Hepatocyte (in vitro differentiated cells): ENCODE data around the gene NKX3-2.

Experiments
- EZH2 ChIP-seq: fragments of 200-600 bp; sonication (generic); IDR thresholded peaks from 2 replicates; pipeline ENCODE4 v1.6.1; 2016; ENCODE audit warnings: antibody characterized with exemption, mild to moderate bottlenecking, borderline replicate concordance
- EZH2phosphoT487 ChIP-seq: fragments of 200-600 bp; sonication (generic); IDR thresholded peaks from one replicate; pipeline ENCODE4 v1.6.1; 2018; ENCODE audit warnings: antibody characterized with exemption, mild to moderate bottlenecking, low read depth, moderate library complexity; ENCODE audit not compliant: unreplicated experiment, severe bottlenecking
- TF ChIP-seq, protein P1 (sequence below): fragments of 200-600 bp; sonication (generic); IDR thresholded peaks from 2 replicates; pipeline ENCODE4 v1.5.1; 2016; ENCODE audit warnings: antibody characterized with exemption, mild to moderate bottlenecking; ENCODE audit not compliant: poor library complexity

DNA sequence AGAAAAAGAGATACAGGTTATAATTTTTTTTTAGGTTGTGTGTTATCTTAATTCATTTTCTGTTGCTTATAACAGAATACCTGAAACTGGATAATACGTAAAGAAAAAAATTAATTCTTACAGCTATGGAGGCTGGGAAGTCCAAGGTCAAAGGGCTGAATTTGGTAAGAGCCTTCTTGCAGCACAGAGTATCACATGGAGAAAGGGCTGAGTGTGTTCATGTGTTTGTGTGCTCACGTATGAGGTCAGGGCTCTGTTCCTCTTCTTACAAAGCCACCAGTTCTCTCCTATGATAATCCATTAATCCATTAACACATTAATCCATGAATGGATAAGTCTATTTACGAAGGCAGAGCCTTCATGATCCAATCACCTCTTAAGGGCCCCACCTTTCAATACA, 51.6 kb downstream of the NKX3-2 start:
- TF ChIP-seq, protein P1, sequence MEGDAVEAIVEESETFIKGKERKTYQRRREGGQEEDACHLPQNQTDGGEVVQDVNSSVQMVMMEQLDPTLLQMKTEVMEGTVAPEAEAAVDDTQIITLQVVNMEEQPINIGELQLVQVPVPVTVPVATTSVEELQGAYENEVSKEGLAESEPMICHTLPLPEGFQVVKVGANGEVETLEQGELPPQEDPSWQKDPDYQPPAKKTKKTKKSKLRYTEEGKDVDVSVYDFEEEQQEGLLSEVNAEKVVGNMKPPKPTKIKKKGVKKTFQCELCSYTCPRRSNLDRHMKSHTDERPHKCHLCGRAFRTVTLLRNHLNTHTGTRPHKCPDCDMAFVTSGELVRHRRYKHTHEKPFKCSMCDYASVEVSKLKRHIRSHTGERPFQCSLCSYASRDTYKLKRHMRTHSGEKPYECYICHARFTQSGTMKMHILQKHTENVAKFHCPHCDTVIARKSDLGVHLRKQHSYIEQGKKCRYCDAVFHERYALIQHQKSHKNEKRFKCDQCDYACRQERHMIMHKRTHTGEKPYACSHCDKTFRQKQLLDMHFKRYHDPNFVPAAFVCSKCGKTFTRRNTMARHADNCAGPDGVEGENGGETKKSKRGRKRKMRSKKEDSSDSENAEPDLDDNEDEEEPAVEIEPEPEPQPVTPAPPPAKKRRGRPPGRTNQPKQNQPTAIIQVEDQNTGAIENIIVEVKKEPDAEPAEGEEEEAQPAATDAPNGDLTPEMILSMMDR, result no peak
- TF ChIP-seq EZH2 (no peak), EZH2phosphoT487 (no peak)
